HEK293 (cell line): ENCODE measurements around the gene HIPK4.

Source experiments
- CTCF ChIP-seq: fragments of 450-650 bp; formaldehyde crosslinking; IDR thresholded peaks from 2 replicates; pipeline ENCODE4 v1.5.1; 2016; ENCODE audit warnings: missing biosample characterization, missing genetic modification characterization
- MYNN ChIP-seq: fragments of 450-650 bp; formaldehyde crosslinking; IDR thresholded peaks from 2 replicates; pipeline ENCODE4 v1.5.1; 2016; ENCODE audit warnings: missing biosample characterization, missing genetic modification characterization, borderline replicate concordance
- ZBTB8A ChIP-seq: fragments of 450-650 bp; formaldehyde crosslinking; IDR thresholded peaks from 2 replicates; pipeline ENCODE4 v1.5.1; 2016; ENCODE audit warnings: missing biosample characterization, missing genetic modification characterization
- ZEB2 ChIP-seq: fragments of 450-650 bp; formaldehyde crosslinking; IDR thresholded peaks from 2 replicates; pipeline ENCODE4 v1.5.1; 2016; ENCODE audit warnings: missing biosample characterization, missing genetic modification characterization
- ZNF157 ChIP-seq: fragments of 450-650 bp; formaldehyde crosslinking; IDR thresholded peaks from 2 replicates; pipeline ENCODE4 v1.5.1; 2016; ENCODE audit warnings: missing biosample characterization, missing genetic modification characterization
- ZNF48 ChIP-seq: fragments of 450-650 bp; formaldehyde crosslinking; IDR thresholded peaks from 2 replicates; pipeline ENCODE4 v1.5.1; 2016; ENCODE audit warnings: missing biosample characterization, missing genetic modification characterization
- ZNF626 ChIP-seq: fragments of 450-650 bp; sonication (Bioruptor Pico); formaldehyde crosslinking; IDR thresholded peaks from 2 replicates; pipeline ENCODE4 v1.5.1; 2018; ENCODE audit warnings: missing biosample characterization, missing genetic modification characterization, inconsistent platforms
- ZNF692 ChIP-seq: fragments of 450-650 bp; formaldehyde crosslinking; IDR thresholded peaks from 2 replicates; pipeline ENCODE4 v1.5.1; 2016; ENCODE audit warnings: missing biosample characterization, missing genetic modification characterization
- TF ChIP-seq, protein P1 (sequence below): fragments of 450-650 bp; formaldehyde crosslinking; IDR thresholded peaks from 2 replicates; pipeline ENCODE4 v1.5.1; 2016; ENCODE audit warnings: missing biosample characterization, missing genetic modification characterization, low read depth

DNA sequence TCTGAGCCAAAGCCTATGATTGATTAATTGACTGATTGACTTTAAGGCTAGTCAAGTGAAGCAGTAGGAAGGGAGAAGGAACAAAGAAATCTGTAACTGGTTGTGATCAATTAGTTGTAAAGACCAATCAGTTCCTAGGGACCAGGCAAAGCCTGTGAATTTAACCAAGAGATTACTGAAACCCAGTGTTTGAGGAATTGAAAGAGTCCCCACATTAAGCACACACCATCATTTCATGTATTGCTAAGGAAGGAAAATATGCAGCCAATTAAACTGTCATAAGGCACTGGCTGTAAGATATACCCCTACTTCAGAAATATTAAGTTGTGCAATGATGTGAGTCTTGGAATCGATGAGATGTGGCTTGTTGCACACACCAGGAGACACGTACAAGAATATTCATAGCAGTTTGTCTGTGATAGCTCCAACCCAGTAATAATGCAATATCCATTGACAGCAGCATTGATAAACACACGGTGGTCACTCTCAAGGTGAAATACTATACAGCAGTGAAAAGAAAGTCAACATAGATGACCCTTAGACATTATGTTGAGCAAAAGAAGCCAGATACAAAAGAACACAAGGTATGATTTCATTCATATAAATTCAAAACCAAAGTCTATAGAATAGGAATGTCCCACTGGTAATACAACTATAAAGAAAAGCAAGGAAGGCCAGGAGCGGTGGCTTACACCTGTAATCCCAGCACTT is 50.8 kb downstream of the HIPK4 start:
- no peak for TF ChIP-seq CTCF (tag by site-specific recombination)
- TF ChIP-seq ZNF626 (tag by site-specific recombination), result no peak
- TF ChIP-seq, protein P1, sequence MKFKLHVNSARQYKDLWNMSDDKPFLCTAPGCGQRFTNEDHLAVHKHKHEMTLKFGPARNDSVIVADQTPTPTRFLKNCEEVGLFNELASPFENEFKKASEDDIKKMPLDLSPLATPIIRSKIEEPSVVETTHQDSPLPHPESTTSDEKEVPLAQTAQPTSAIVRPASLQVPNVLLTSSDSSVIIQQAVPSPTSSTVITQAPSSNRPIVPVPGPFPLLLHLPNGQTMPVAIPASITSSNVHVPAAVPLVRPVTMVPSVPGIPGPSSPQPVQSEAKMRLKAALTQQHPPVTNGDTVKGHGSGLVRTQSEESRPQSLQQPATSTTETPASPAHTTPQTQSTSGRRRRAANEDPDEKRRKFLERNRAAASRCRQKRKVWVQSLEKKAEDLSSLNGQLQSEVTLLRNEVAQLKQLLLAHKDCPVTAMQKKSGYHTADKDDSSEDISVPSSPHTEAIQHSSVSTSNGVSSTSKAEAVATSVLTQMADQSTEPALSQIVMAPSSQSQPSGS, result no peak
- TF ChIP-seq ZNF157 (tag by site-specific recombination), result no peak
- TF ChIP-seq ZNF48 (tag by site-specific recombination), result no peak
- no peak for TF ChIP-seq MYNN (tag by site-specific recombination)
- TF ChIP-seq ZBTB8A (tag by site-specific recombination), result no peak
- TF ChIP-seq ZEB2 (tag by site-specific recombination), result no peak
- TF ChIP-seq ZNF692, result no peak
